GM12875 (cell line): ENCODE data around the gene RABGAP1.

Experiments
- H3K4me3 ChIP-seq: one replicate; pipeline ENCODE4 v1.5.1; 2011; ENCODE audit warnings: low read depth, low read length, control low read depth
- CTCF ChIP-seq: IDR thresholded peaks from 2 replicates; pipeline ENCODE4 v1.5.1; 2011; ENCODE audit warnings: low read depth, mild to moderate bottlenecking, control low read depth, inconsistent platforms, low read length, moderate library complexity, borderline replicate concordance; ENCODE audit not compliant: insufficient read depth

Gene RABGAP1

GRCh38 chr9:123149067-123149466 is 208.2 kb downstream of the RABGAP1 start:
- TF ChIP-seq CTCF, result no peak
- no peak overlapping the region for H3K4me3 ChIP-seq

GRCh38 chr9:123150708-123151503 is 210.1 kb downstream of the RABGAP1 start:
- no peak for TF ChIP-seq CTCF
- no peak overlapping the region for H3K4me3 ChIP-seq
